ENCODE data around the gene INO80.

GRCh38 chr15:40992241-40992741, 123.8 kb downstream of the INO80 start:
- TF ChIP-seq BACH2 (CRISPR knock-in tag; IDR thresholded peaks at IDR 0.05; ENCODE audit: borderline replicate concordance) (no peak), CSRNP3 (CRISPR knock-in tag; IDR thresholded peaks at IDR 0.05) (no peak), PATZ1 (CRISPR knock-in tag; IDR thresholded peaks at IDR 0.05; ENCODE audit: borderline replicate concordance) (no peak), SNAI2 (CRISPR knock-in tag; IDR thresholded peaks at IDR 0.05) (no peak), ZFP3 (CRISPR knock-in tag; IDR thresholded peaks at IDR 0.05) (no peak), ZC3H10 (CRISPR knock-in tag; IDR thresholded peaks at IDR 0.05) (no peak)
